PFSK-1 (cell line): ENCODE measurements around the gene CUEDC2.

Experiments
- POLR2AphosphoS5 ChIP-seq: IDR thresholded peaks from 2 replicates; pipeline ENCODE4 v1.6.1; 2012; ENCODE audit warnings: low read depth, mild to moderate bottlenecking, control low read depth, low read length, moderate library complexity
- REST ChIP-seq, 2 experiments: IDR thresholded peaks; 2 replicates each; pipeline versions ENCODE4 v1.6.1 to v1.8.0; 2011 to 2012; ENCODE audit warnings: low read depth in 2 of 2, low read length in 2 of 2, control low read depth in 1 of 2, inconsistent platforms in 1 of 2, mild to moderate bottlenecking in 1 of 2, moderate library complexity in 1 of 2; ENCODE audit not compliant: insufficient read depth in 1 of 2
- SIN3A ChIP-seq: IDR thresholded peaks from 2 replicates; pipeline ENCODE4 v1.6.1; 2012; ENCODE audit warnings: mild to moderate bottlenecking, low read length, moderate library complexity, borderline replicate concordance; ENCODE audit not compliant: insufficient read depth

GRCh38 chr10:102399217-102400021 is 33.0 kb downstream of the CUEDC2 start:
- peak; percentile 72; the same call in 1 of the 2 replicates for TF ChIP-seq POLR2AphosphoS5
- 0 out of 4 replicates have a peak, but pooled peaks of 1 of the 2 experiments have one; percentile 47 for TF ChIP-seq REST (IDR thresholded peaks at IDR 0.05; ENCODE audit: insufficient read depth in 1 of 2, low read depth in 2 of 2, low read length in 2 of 2)
- 0 out of 2 replicates have a peak, but pooled peaks have one; percentile 76 for TF ChIP-seq SIN3A
